GM18873 (cell line): ENCODE measurements around the gene TMEM179.
"Not testable (repeated sequence)": the region's sequence is repeated elsewhere in the genome, so short reads cannot be mapped to it uniquely, and the experiment has no call there.

Experiments
- ATAC-seq: cut with Tn5 transposase; IDR thresholded peaks from one replicate; pipeline ENCODE4 v1.9.1; 2021; ENCODE audit warnings: mild to moderate bottlenecking, moderate library complexity, moderate number of reproducible peaks; ENCODE audit not compliant: unreplicated experiment, low FRiP score

Gene TMEM179

GRCh38 chr14:104604458-104605449, at the start of gene TMEM179:
Gene TMEM179, minus strand, starts transcription at chr14:104604772. Its CDS starts 31 bp downstream, at chr14:104604741.
- ATAC-seq: no peak

DNA sequence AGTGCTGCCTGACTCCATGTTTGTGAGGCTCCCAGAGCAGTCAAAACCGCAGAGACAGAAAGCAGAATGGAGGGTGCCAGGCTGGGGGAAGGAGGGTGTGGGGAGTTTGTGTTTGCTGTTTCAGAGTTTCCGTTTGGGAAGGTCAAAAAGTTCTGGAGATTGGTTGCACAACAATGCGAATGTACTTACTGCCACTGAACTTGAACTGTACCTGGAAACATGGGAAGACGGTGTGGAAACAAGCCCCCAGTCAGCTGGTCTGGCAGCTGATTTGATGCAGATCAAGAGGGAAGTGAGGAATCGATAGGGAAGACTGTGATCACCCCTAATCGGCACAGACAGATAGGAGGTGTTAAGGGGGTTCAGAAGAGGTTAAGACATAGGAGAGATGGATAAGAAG, 49.5 kb upstream of the TMEM179 start:
- ATAC-seq: no peak

GRCh38 chr14:104653130-104653920, 48.8 kb upstream of the TMEM179 start:
- not testable (repeated sequence) for ATAC-seq

DNA sequence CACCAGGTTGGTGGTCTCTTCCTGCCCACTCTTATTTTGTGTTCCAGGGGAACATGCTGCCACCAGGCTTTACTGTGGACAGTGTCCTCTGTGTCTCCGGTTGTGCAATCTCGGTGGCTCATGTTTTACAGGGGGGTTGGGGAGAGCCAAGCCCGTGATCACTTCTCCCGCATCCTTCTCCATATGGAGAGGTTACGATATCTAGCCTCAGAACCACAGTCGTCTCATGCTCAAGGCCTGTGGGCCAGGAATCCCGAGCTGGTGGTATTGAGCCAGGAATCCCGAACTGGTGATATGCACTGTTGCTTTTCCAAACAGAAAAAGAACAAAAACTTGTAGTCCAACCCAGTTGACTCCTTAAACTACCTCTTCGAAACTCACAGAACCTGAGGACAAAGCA, 47.8 kb upstream of the TMEM179 start:
- no peak for ATAC-seq

DNA sequence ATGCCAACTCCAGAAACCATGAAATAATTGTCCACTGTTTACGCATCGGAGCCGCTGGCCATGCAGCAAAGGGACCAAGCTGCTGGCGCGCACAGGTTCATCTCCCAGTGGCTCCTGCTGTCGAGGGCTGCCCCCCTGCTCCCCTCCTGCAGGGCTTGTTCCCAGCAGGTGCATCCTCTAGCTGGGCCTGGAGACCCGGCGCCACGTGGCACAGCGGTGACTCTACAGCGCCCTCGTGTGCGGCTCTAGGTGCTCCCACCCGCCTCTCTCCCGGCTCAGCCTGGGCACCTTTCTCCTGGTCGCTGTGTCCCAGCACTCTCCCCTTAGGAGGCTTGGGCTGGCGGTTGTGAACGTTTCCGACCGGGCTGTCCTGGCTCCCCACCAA, 47.3 kb upstream of the TMEM179 start:
- no peak for ATAC-seq

GRCh38 chr14:104650981-104651875, 46.7 kb upstream of the TMEM179 start:
- ATAC-seq: no peak

- no peak for ATAC-seq
These were observed 45.7 kb upstream of the TMEM179 start for GRCh38 chr14:104650057-104650980.

- ATAC-seq: no peak
These were observed 43.0 kb upstream of the TMEM179 start for GRCh38 chr14:104647467-104648043.

- ATAC-seq: no peak
These were observed 40.2 kb upstream of the TMEM179 start for GRCh38 chr14:104644656-104645378.

DNA sequence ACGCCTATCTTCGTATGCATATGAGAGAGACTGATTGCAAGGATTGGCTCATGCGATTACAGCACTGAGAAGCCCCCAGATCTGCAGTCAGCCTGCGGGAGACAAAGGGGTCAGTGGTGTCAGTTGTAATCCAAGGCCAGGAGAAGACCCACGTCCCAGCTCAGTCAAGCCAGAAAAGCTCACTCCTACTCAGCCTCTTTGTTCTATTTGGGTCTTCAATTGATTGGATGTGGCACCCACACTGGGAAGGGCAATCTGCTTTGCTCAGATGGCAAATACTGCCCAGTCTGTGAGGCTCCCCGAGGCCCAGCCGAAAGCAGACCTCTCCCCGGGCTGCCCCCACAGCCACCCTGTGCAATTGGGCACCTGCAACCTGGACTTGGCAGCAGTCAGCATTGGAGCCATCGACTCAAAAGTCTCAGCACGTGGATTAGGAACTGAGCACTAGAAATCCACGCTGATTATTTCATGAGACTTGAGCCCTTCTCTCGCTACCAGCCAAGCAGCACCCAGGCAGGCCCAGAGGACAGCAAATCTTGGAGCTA, 39.6 kb upstream of the TMEM179 start:
- ATAC-seq: no peak

DNA sequence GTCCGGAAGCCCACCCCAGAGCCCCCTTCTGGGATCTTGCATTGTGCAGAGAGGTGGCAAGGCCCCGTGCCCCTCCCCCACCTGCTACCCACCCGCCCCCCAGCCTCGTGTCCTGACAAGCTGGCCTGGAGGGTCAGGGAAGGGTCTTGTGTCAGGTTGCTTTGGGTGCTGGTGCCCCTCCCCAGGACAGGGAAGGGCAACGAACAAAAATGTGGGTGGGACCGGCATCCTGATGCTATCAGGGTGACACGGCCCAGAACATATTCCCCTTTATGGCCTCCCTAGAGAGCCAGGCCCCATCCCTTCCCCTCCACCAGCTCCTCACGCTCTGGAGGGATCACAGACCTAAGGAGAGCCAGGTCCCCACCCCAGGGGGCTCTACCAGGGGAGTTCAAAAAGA, 38.7 kb upstream of the TMEM179 start:
- no peak for ATAC-seq

GRCh38 chr14:104642540-104642868, 37.9 kb upstream of the TMEM179 start:
- no peak for ATAC-seq

- ATAC-seq: no peak
These were observed 37.4 kb upstream of the TMEM179 start for GRCh38 chr14:104641753-104642539.

GRCh38 chr14:104640681-104641080, 36.1 kb upstream of the TMEM179 start:
- ATAC-seq: no peak

DNA sequence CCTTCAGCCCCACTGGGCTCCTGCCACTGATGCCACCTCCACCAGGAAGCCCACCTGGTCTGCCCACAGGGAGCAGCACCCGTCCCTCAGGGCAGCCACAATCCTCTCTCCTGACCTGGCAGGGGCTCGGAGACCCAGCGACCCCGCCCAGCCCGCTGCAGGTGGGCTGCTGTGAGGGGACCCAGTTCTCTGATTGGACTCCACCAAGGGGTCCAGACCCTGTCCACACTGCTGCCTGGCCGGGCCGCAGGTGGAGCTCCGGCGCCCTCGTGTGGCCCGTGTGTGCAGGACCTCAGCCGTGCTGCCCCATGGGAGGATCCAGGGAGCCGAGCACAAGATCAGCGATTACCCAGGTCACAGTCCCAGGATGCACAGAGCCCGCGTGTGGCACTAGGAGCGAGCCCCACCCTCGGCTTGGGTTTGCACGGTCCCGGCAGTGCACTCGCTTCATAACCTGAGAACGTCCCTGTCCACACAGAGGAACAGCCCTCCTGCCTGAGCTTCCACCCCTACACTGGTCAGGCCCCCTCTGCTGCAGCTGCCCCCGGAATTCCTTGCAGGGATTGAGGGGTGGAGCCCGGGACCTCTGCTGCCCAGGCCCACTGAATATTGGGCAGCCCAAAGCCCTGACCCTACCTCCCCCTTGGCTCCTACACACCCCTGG, 35.4 kb upstream of the TMEM179 start:
- ATAC-seq: no peak

DNA sequence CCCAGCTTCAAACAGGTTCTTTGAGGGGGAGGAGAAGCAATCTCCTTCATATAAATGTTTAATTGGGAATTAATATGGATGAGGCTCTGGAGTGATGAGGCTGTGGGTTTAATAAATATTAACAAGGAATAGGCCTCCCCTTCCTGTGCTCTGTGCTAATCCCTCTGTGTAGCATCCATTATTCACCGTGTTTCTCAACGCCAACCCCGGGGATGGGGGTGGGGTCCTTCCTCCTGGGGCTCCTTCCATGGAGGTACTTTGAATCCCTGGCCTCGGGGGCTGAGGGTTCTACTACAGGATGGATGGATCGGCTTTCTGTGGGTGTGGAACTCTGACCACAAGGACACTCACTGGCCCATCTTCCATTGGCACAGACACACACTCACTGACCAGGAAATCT, 34.9 kb upstream of the TMEM179 start:
- ATAC-seq: no peak

- no peak for ATAC-seq
These were observed 34.4 kb upstream of the TMEM179 start for GRCh38 chr14:104638927-104639450.
